CD4-positive, alpha-beta T cell (primary cell): Measurements from ENCODE around the gene OMA1. TPM values are rescaled to one million over a fixed set of nuclear protein-coding genes. Genes with fewer than 3 reads are reported as not detected.

Experiments used
- ATAC-seq: fragments of 200-7000 bp; cut with Tn5 transposase; one replicate; pipeline ENCODE4 v1.10.0; 2022; ENCODE audit warnings: mild to moderate bottlenecking; ENCODE audit not compliant: poor library complexity
- CTCF ChIA-PET: fragments of 350-600 bp; sonication (Branson Sonifier 250); formaldehyde crosslinking; loops from one replicate; lab custom pipeline; 2021; ENCODE audit warnings: antibody characterized with exemption, inconsistent platforms; lab: Charles Lee
- POLR2A ChIA-PET: fragments of 350-600 bp; sonication (Branson Sonifier 250); formaldehyde crosslinking; loops from one replicate; lab custom pipeline; 2021; ENCODE audit warnings: antibody characterized with exemption, inconsistent platforms; lab: Charles Lee
- DNase-seq, 14 experiments: peaks; one replicate each; pipeline ENCODE4 v3.0.0-alpha.2; 2013 to 2020; ENCODE audit warnings: mixed read lengths in 2 of 14
- H3K27ac ChIP-seq, 2 donors: one replicate each; pipeline versions ENCODE4 v1.5.1 to v1.7.0; 2013; ENCODE audit warnings: low read length in 2 of 2, low read depth in 1 of 2, mild to moderate bottlenecking in 1 of 2
- H3K27me3 ChIP-seq, 2 experiments: 1 replicate in 1 of 2; 2 replicates in 1 of 2; pipeline versions ENCODE4 v1.6.1 to v1.7.0; 2013; ENCODE audit warnings: low read length in 2 of 2, control low read depth in 1 of 2, mild to moderate bottlenecking in 1 of 2, moderate library complexity in 1 of 2; ENCODE audit not compliant: insufficient read depth in 2 of 2, control insufficient read depth in 1 of 2
- H3K36me3 ChIP-seq: one replicate; pipeline ENCODE4 v1.6.1; 2013; ENCODE audit warnings: low read length, control low read depth; ENCODE audit not compliant: insufficient read depth
- H3K4me1 ChIP-seq: one replicate; pipeline ENCODE4 v1.6.1; 2013; ENCODE audit warnings: low read length, control low read depth; ENCODE audit not compliant: insufficient read depth
- H3K4me3 ChIP-seq: one replicate; pipeline ENCODE4 v1.5.1; 2013; ENCODE audit warnings: mild to moderate bottlenecking, low read length, moderate library complexity
- H3K9me3 ChIP-seq, 2 experiments: 1 replicate in 1 of 2; 2 replicates in 1 of 2; pipeline versions ENCODE4 v1.6.1 to v1.7.0; 2013; ENCODE audit warnings: low read length in 2 of 2, mild to moderate bottlenecking in 2 of 2, control low read depth in 1 of 2, moderate library complexity in 1 of 2; ENCODE audit not compliant: control insufficient read depth in 1 of 2, insufficient read depth in 1 of 2
- H3K27ac Mint-ChIP-seq: one replicate; pipeline ENCODE4 v1.8.0; 2020; ENCODE audit warnings: mixed read lengths
- H3K27me3 Mint-ChIP-seq: one replicate; pipeline ENCODE4 v1.8.0; 2021; ENCODE audit warnings: mixed read lengths
- H3K36me3 Mint-ChIP-seq: one replicate; pipeline ENCODE4 v1.8.0; 2021; ENCODE audit warnings: low read depth, mixed read lengths
- H3K4me1 Mint-ChIP-seq: one replicate; pipeline ENCODE4 v1.8.0; 2021; ENCODE audit warnings: low read depth, mixed read lengths
- H3K4me3 Mint-ChIP-seq: one replicate; pipeline ENCODE4 v1.8.0; 2020; ENCODE audit warnings: mild to moderate bottlenecking, mixed read lengths
- H3K9me3 Mint-ChIP-seq: one replicate; pipeline ENCODE4 v1.8.0; 2020; ENCODE audit warnings: mixed read lengths
- intact Hi-C, 2 experiments: fragments of 100-400 bp; cut with DNase I in 1 of 2; cut with micrococcal nuclease in 1 of 2; formaldehyde crosslinking; loops; one replicate each; pipeline versions ENCODE4 v1.15.1 to v1.9.0; 2023 to 2025; cut with DNase I, micrococcal nuclease
- total RNA-seq, 174 experiments: library from RNA in 2 of 174; stranded (reverse) in 2 of 174; gene quantifications; one replicate each; pipeline ENCODE4 v1.2.3 and lab custom pipeline; 2021 to 2026
- TF ChIP-seq, protein P1 (sequence below): fragments of 200-600 bp; IDR thresholded peaks from one replicate; pipeline ENCODE4 v1.8.0; 2022; ENCODE audit warnings: antibody characterized with exemption, mild to moderate bottlenecking

The OMA1 gene
- total RNA-seq, 2 experiments from 2014 or later = 23.7 to 27.7 TPM

DNA sequence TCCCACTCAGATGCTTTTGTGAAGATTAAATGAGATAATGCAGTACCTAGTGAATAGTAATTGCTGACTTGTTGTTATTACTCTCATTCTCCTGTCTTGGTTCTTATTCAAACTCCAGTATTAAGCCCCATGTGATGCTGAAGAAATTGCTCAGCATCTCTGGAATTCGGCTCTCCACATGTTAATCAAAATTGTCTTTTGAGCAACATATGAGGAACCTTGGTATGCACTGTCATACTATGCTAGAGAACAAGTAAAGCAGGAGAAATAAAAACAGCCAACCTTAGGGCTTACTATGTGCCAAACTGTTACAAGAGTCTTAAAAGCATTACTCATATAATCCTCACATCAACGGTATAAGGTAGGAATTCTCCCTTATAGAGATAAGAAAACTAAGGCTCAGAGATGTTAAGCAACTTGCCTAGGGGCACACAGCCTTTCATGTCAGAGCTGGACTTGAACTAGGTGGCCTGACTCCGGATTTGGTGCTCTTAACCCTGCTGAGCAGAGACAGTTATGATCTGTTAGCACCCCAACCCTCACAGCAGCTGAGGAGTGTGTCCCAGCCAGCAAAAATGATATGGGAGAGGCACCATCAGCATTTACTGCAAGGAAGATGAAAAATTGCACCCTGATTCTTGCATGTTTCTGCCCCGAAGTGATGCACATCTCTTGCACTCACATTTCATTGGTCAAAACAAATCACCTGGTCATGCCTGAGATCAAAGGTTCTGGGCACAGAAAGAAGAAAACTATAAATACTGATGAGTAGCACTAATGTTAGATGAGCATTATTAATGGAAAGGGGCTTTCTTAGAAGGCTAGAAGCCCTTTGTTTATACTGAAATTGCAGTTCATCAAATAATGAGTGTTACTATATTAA lies 102.3 kb downstream of the OMA1 start:
- H3K4me1 ChIP-seq = no peaks in the 10 kb centered on the region

DNA sequence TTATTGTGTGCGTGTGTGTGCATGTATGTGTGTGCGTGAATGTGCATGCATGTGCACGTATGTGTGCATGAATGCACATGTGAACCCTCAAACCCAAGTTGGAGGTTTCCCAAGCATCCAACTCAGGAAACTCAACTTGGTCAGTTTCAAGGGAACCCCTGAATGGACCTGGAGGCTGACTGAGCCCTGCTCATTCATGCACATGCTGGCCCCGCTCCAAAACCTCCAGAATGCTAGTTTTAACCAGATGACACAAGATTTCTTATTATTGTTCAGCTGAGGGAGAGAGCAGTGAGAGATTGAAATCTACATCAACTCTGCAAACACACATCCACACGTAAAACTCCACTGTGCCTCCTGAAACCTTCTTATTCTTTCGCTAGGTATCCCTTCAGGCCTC lies 104.4 kb downstream of the OMA1 start:
- no peak overlapping the region for H3K27ac ChIP-seq
- Mint-ChIP-seq H3K4me1 (no peaks in the 10 kb centered on the region), H3K4me3 (no peak overlapping the region)

More for the DNA sequence above, 102.3 kb downstream of the OMA1 start:
- H3K9me3 Mint-ChIP-seq = no peaks in the 10 kb centered on the region
- CTCF ChIA-PET = no interaction called here
- H3K36me3 ChIP-seq = no peaks in the 10 kb centered on the region
- ATAC-seq (no peak), DNase-seq (no peak)
- no peaks in the 10 kb centered on the region for H3K9me3 ChIP-seq
- TF ChIP-seq, protein P1, sequence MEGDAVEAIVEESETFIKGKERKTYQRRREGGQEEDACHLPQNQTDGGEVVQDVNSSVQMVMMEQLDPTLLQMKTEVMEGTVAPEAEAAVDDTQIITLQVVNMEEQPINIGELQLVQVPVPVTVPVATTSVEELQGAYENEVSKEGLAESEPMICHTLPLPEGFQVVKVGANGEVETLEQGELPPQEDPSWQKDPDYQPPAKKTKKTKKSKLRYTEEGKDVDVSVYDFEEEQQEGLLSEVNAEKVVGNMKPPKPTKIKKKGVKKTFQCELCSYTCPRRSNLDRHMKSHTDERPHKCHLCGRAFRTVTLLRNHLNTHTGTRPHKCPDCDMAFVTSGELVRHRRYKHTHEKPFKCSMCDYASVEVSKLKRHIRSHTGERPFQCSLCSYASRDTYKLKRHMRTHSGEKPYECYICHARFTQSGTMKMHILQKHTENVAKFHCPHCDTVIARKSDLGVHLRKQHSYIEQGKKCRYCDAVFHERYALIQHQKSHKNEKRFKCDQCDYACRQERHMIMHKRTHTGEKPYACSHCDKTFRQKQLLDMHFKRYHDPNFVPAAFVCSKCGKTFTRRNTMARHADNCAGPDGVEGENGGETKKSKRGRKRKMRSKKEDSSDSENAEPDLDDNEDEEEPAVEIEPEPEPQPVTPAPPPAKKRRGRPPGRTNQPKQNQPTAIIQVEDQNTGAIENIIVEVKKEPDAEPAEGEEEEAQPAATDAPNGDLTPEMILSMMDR = no peak
- H3K4me1 Mint-ChIP-seq = no peaks in the 10 kb centered on the region
- H3K27me3 ChIP-seq = no peaks in the 10 kb centered on the region
- intact Hi-C loops = no loop called here
- H3K27ac ChIP-seq = no peak overlapping the region
- POLR2A ChIA-PET = no interaction called here
- no peak overlapping the region for H3K4me3 Mint-ChIP-seq
- no peaks in the 10 kb centered on the region for H3K27me3 Mint-ChIP-seq
- H3K36me3 Mint-ChIP-seq = no peaks in the 10 kb centered on the region
- no peak overlapping the region for H3K27ac Mint-ChIP-seq
- no peak overlapping the region for H3K4me3 ChIP-seq

DNA sequence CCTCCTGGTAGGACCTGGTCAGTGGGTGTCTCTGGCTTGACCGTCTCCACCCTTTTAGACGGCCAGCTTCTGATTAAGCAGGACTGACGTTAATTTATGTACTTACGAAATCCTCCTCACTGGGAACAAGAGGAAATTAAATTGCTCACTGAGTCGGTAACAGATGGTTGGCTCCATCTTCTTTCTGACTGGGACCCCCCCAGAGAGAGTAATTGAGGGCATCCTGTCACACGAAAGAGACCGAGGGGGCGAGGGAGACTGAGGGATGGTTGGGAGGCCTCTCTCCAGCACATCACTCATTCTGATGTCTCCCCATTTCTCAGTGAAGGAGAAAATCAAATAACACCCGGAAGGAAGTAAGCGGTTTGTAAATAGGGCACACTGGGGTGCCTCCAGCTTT lies 104.8 kb downstream of the OMA1 start:
- intact Hi-C loops = no loop called here
- Histone ChIP-seq H3K9me3 (no peaks in the 10 kb centered on the region), H3K27ac (no peak overlapping the region), H3K4me3 (no peak overlapping the region), H3K27me3 (no peaks in the 10 kb centered on the region), H3K4me1 (no peaks in the 10 kb centered on the region), H3K36me3 (no peaks in the 10 kb centered on the region)
- POLR2A ChIA-PET = no interaction called here
- Mint-ChIP-seq H3K4me3 (no peak overlapping the region), H3K36me3 (no peaks in the 10 kb centered on the region), H3K4me1 (no peaks in the 10 kb centered on the region), H3K9me3 (no peaks in the 10 kb centered on the region), H3K27me3 (no peaks in the 10 kb centered on the region), H3K27ac (no peak overlapping the region)
- DNase-seq (no peak), ATAC-seq (no peak)
- TF ChIP-seq, protein P1 = no peak
- CTCF ChIA-PET = no interaction called here

More for the DNA sequence above, 104.4 kb downstream of the OMA1 start:
- ChIA-PET CTCF (no interaction called here), POLR2A (no interaction called here)
- H3K27me3 Mint-ChIP-seq = no peaks in the 10 kb centered on the region
- Histone ChIP-seq H3K9me3 (no peaks in the 10 kb centered on the region), H3K4me1 (no peaks in the 10 kb centered on the region), H3K4me3 (no peak overlapping the region), H3K27me3 (no peaks in the 10 kb centered on the region), H3K36me3 (no peaks in the 10 kb centered on the region)
- TF ChIP-seq, protein P1 = no peak
- intact Hi-C loops = no loop called here
- H3K36me3 Mint-ChIP-seq = no peaks in the 10 kb centered on the region
- ATAC-seq = no peak
- H3K9me3 Mint-ChIP-seq = no peaks in the 10 kb centered on the region
- H3K27ac Mint-ChIP-seq = no peak overlapping the region
- no peak for DNase-seq
